ENCODE measurements around the gene AFM. TPM values are rescaled to one million over a fixed set of nuclear protein-coding genes. Genes with fewer than 3 reads are reported as not detected.

Gene AFM
- total RNA-seq, 1 donor from 2014 or later: not detected

DNA sequence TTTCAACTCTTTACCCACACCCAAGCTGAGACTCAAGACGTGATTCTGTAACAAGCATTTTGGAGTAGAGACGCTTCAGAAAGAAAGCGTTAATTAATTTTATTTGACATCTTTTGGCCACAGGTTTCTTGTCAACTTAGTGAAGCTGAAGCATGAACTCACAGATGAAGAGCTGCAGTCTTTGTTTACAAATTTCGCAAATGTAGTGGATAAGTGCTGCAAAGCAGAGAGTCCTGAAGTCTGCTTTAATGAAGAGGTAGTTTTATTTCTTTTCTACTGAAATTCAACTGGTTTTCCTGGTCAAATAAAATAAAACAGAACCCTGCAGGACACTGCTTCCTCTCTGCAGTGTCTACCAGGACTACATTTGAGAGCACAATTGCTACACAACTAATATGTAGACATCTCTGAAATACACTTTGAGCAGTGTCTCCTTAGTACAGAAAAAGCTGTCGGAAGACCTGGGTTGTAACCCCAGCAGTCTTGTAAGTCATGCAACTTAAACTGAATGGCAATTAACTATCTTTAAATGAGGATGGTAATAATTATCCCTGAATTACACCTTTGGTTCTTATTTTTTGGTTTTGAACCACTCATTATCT is 20.2 kb downstream of the AFM start:
- TF ChIP-seq, protein P1, sequence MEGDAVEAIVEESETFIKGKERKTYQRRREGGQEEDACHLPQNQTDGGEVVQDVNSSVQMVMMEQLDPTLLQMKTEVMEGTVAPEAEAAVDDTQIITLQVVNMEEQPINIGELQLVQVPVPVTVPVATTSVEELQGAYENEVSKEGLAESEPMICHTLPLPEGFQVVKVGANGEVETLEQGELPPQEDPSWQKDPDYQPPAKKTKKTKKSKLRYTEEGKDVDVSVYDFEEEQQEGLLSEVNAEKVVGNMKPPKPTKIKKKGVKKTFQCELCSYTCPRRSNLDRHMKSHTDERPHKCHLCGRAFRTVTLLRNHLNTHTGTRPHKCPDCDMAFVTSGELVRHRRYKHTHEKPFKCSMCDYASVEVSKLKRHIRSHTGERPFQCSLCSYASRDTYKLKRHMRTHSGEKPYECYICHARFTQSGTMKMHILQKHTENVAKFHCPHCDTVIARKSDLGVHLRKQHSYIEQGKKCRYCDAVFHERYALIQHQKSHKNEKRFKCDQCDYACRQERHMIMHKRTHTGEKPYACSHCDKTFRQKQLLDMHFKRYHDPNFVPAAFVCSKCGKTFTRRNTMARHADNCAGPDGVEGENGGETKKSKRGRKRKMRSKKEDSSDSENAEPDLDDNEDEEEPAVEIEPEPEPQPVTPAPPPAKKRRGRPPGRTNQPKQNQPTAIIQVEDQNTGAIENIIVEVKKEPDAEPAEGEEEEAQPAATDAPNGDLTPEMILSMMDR (IDR thresholded peaks at IDR 0.05): no peak
- H3K4me1 Mint-ChIP-seq (ENCODE audit: unreplicated experiment): peaks cover 3% of the 10 kb centered on the region
- H3K4me3 Mint-ChIP-seq (ENCODE audit: unreplicated experiment): no peak overlapping the region
- DNase-seq (ENCODE audit: extremely low spot score, unreplicated experiment): no peak
- H3K36me3 Mint-ChIP-seq (ENCODE audit: unreplicated experiment): no peaks in the 10 kb centered on the region
- no peaks in the 10 kb centered on the region for H3K9me3 Mint-ChIP-seq (ENCODE audit: unreplicated experiment)
- H3K27me3 Mint-ChIP-seq (ENCODE audit: unreplicated experiment): peaks cover 56% of the 10 kb centered on the region
- H3K27ac Mint-ChIP-seq (ENCODE audit: unreplicated experiment): no peak overlapping the region

DNA sequence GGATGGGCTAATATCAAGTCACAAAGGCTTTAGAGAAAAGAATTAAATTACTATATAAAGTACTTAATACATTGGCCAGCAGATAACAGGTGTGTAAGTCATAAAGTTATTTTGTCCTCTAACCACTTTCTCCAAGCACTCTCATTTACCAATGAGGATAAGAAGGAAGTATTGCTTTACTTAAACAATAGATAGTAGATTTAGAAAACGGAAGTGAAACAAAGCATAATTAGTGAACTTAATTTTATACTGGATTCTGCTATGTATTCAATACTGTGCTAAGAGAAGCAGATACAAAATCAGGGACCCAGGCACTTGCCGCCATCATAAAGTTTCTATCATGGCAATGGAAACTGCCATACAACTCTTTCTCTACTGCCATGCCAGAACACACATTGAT is 24.0 kb downstream of the AFM start:
- Mint-ChIP-seq H3K27ac (ENCODE audit: unreplicated experiment) (no peak overlapping the region), H3K36me3 (ENCODE audit: unreplicated experiment) (no peaks in the 10 kb centered on the region), H3K4me1 (ENCODE audit: unreplicated experiment) (no peaks in the 10 kb centered on the region), H3K9me3 (ENCODE audit: unreplicated experiment) (no peaks in the 10 kb centered on the region), H3K4me3 (ENCODE audit: unreplicated experiment) (no peak overlapping the region), H3K27me3 (ENCODE audit: unreplicated experiment) (peaks cover 66% of the 10 kb centered on the region)
- DNase-seq (ENCODE audit: extremely low spot score, unreplicated experiment): no peak
- TF ChIP-seq, protein P1 (IDR thresholded peaks at IDR 0.05): no peak

DNA sequence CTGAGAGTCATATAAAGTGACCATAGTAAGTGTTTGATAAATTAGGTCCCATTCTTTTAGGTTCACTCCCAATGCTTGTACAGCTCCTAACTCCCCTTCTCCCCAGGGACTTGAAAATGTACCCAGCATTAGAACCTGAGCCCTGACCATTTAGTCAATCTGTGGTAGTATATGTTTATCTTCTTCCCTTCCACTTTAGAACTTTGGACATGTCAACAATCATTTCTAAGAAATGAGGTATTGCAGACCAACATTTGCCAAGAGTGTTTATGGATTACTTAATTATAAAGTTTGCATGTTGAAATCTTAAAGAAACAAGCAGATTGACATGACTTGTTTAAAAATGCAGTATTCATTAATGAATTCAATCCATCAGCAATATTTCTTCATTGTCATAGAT is 26.0 kb downstream of the AFM start:
- Mint-ChIP-seq H3K36me3 (ENCODE audit: unreplicated experiment) (no peaks in the 10 kb centered on the region), H3K4me1 (ENCODE audit: unreplicated experiment) (no peaks in the 10 kb centered on the region), H3K9me3 (ENCODE audit: unreplicated experiment) (no peaks in the 10 kb centered on the region), H3K27ac (ENCODE audit: unreplicated experiment) (no peak overlapping the region), H3K27me3 (ENCODE audit: unreplicated experiment) (peaks cover 62% of the 10 kb centered on the region), H3K4me3 (ENCODE audit: unreplicated experiment) (no peak overlapping the region)
- no peak for DNase-seq (ENCODE audit: extremely low spot score, unreplicated experiment)
- TF ChIP-seq, protein P1 (IDR thresholded peaks at IDR 0.05): no peak

DNA sequence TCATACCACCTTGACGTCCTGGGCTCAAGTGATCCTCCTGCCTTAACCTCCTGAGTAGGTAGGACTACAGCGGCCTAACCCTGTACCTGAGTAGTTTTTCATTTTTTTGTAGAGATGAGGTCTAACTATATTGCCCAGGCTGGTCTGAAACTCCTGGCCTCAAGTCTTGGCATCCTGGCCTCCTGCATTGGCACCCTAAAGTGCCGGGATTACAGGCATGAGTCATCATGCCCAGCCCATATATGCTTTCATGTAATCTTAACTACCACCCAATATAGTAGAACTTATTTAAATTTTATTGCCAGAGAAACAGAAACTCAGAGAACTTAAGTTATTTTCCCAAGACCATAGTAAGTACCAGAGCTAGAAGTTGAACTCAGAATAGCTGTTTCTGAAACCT is 27.1 kb downstream of the AFM start:
- no peak overlapping the region for H3K4me3 Mint-ChIP-seq (ENCODE audit: unreplicated experiment)
- peaks cover 65% of the 10 kb centered on the region for H3K27me3 Mint-ChIP-seq (ENCODE audit: unreplicated experiment)
- DNase-seq (ENCODE audit: extremely low spot score, unreplicated experiment): no peak
- no peaks in the 10 kb centered on the region for H3K36me3 Mint-ChIP-seq (ENCODE audit: unreplicated experiment)
- H3K9me3 Mint-ChIP-seq (ENCODE audit: unreplicated experiment): no peaks in the 10 kb centered on the region
- H3K4me1 Mint-ChIP-seq (ENCODE audit: unreplicated experiment): no peaks in the 10 kb centered on the region
- H3K27ac Mint-ChIP-seq (ENCODE audit: unreplicated experiment): no peak overlapping the region
- TF ChIP-seq, protein P1 (IDR thresholded peaks at IDR 0.05): no peak

DNA sequence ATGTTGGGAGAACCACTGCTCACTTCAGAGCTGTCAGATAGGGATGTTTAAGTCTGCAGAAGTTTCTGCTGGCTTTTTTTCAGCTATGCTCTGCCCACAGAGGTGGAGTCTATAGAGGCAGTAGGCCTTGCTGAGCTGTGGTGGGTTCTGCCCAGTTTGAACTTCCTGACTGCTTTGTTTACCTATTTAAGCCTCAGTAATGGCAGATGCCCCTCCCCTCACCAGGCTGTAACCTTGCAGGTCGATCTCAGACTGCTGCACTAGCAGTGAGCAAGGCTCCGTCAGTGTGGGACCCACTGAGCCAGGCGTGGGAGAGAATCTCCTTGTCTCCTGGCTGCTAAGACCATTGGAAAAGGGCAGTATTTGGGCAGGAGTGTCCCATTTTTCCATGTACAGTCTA is 36.8 kb downstream of the AFM start:
- peaks cover 3% of the 10 kb centered on the region for H3K9me3 Mint-ChIP-seq (ENCODE audit: unreplicated experiment)
- peaks cover 82% of the 10 kb centered on the region for H3K27me3 Mint-ChIP-seq (ENCODE audit: unreplicated experiment)
- no peak overlapping the region for H3K27ac Mint-ChIP-seq (ENCODE audit: unreplicated experiment)
- H3K36me3 Mint-ChIP-seq (ENCODE audit: unreplicated experiment): no peaks in the 10 kb centered on the region
- DNase-seq (ENCODE audit: extremely low spot score, unreplicated experiment): no peak
- TF ChIP-seq, protein P1 (IDR thresholded peaks at IDR 0.05): no peak
- no peak overlapping the region for H3K4me3 Mint-ChIP-seq (ENCODE audit: unreplicated experiment)
- peaks cover 2% of the 10 kb centered on the region for H3K4me1 Mint-ChIP-seq (ENCODE audit: unreplicated experiment)

All from osteocyte (in vitro differentiated cells).